Stimulated activated effector memory CD8-positive, alpha-beta T cell treated with anti-CD3 and anti-CD28 coated beads, Interleukin-12 subunit alpha, Interleukin-12 subunit beta, amount 100 ng/mL, for 72 hours (primary cell): ENCODE data around the gene OCIAD1.
A peak's percentile ranks its signal among the peaks of the same experiment; 100 is the strongest.

Experiments used
- ATAC-seq: fragments of 150-1000 bp; cut with Tn5 transposase; 2 replicates; pipeline ENCODE4 v1.10.0; 2021
- DNase-seq, 2 donors: peaks; one replicate each; pipeline ENCODE4 v3.0.0; 2021 to 2022; ENCODE audit warnings: low spot score in 2 of 2
- H3K27ac Mint-ChIP-seq: one replicate; pipeline ENCODE4 v1.8.0; 2022; ENCODE audit warnings: mild to moderate bottlenecking, mixed read lengths
- H3K36me3 Mint-ChIP-seq: one replicate; pipeline ENCODE4 v1.8.0; 2022; ENCODE audit warnings: mild to moderate bottlenecking, mixed read lengths
- H3K4me1 Mint-ChIP-seq: one replicate; pipeline ENCODE4 v1.8.0; 2022; ENCODE audit warnings: mixed read lengths
- H3K4me3 Mint-ChIP-seq: one replicate; pipeline ENCODE4 v1.8.0; 2022; ENCODE audit warnings: mild to moderate bottlenecking, mixed read lengths
- H3K9me3 Mint-ChIP-seq: one replicate; pipeline ENCODE4 v1.8.0; 2022; ENCODE audit warnings: mixed read lengths

Gene OCIAD1

GRCh38 chr4:48898733-48899431 lies 68.0 kb downstream of the OCIAD1 start:
- peaks cover 7% of the 10 kb centered on the region for H3K4me1 Mint-ChIP-seq
- DNase-seq (no peak), ATAC-seq (peak; percentile 71)
- no peaks in the 10 kb centered on the region for H3K9me3 Mint-ChIP-seq
- peaks cover 96% of the 10 kb centered on the region for H3K36me3 Mint-ChIP-seq
- H3K4me3 Mint-ChIP-seq: no peak overlapping the region
- H3K27ac Mint-ChIP-seq: peak overlapping the region; percentile 71

- Mint-ChIP-seq H3K36me3 (peaks cover 91% of the 10 kb centered on the region), H3K4me1 (peaks cover 7% of the 10 kb centered on the region), H3K4me3 (no peak overlapping the region), H3K9me3 (no peaks in the 10 kb centered on the region), H3K27ac (peak overlapping the region; percentile 71)
- ATAC-seq (no peak), DNase-seq (no peak)
Measured at GRCh38 chr4:48899432-48899749, 68.5 kb downstream of the OCIAD1 start.

GRCh38 chr4:48899950-48900349 lies 69.1 kb downstream of the OCIAD1 start:
- DNase-seq (no peak), ATAC-seq (no peak)
- Mint-ChIP-seq H3K9me3 (no peaks in the 10 kb centered on the region), H3K4me3 (no peak overlapping the region), H3K27ac (peak overlapping the region; percentile 71), H3K36me3 (peaks cover 86% of the 10 kb centered on the region), H3K4me1 (peaks cover 13% of the 10 kb centered on the region)

GRCh38 chr4:48901196-48901595 lies 70.3 kb downstream of the OCIAD1 start:
- Mint-ChIP-seq H3K27ac (no peak overlapping the region), H3K4me3 (no peak overlapping the region), H3K4me1 (peaks cover 24% of the 10 kb centered on the region), H3K9me3 (no peaks in the 10 kb centered on the region), H3K36me3 (peaks cover 74% of the 10 kb centered on the region)
- DNase-seq (no peak), ATAC-seq (no peak)

GRCh38 chr4:48902266-48902665 lies 71.4 kb downstream of the OCIAD1 start:
- Mint-ChIP-seq H3K4me3 (no peak overlapping the region), H3K36me3 (peaks cover 69% of the 10 kb centered on the region), H3K27ac (peak overlapping the region; percentile 49), H3K9me3 (no peaks in the 10 kb centered on the region), H3K4me1 (peaks cover 34% of the 10 kb centered on the region)
- no peak for DNase-seq
- ATAC-seq: no peak

- peaks cover 51% of the 10 kb centered on the region for H3K36me3 Mint-ChIP-seq
- no peak overlapping the region for H3K4me3 Mint-ChIP-seq
- H3K27ac Mint-ChIP-seq: no peak overlapping the region
- ATAC-seq (no peak), DNase-seq (no peak)
- H3K9me3 Mint-ChIP-seq: no peaks in the 10 kb centered on the region
- peaks cover 38% of the 10 kb centered on the region for H3K4me1 Mint-ChIP-seq
Measured at GRCh38 chr4:48904101-48904500, 73.2 kb downstream of the OCIAD1 start.

GRCh38 chr4:48904541-48905142 lies 73.8 kb downstream of the OCIAD1 start:
- DNase-seq: no peak
- Mint-ChIP-seq H3K9me3 (no peaks in the 10 kb centered on the region), H3K36me3 (peaks cover 45% of the 10 kb centered on the region), H3K27ac (peak overlapping the region; percentile 99), H3K4me3 (peak overlapping the region; percentile 94), H3K4me1 (peaks cover 37% of the 10 kb centered on the region)
- no peak for ATAC-seq

- H3K9me3 Mint-ChIP-seq: no peaks in the 10 kb centered on the region
- H3K27ac Mint-ChIP-seq: peak overlapping the region; percentile 99
- peaks cover 37% of the 10 kb centered on the region for H3K36me3 Mint-ChIP-seq
- peaks cover 40% of the 10 kb centered on the region for H3K4me1 Mint-ChIP-seq
- DNase-seq (no peak), ATAC-seq (no peak)
- peak overlapping the region; percentile 94 for H3K4me3 Mint-ChIP-seq
Measured at GRCh38 chr4:48905363-48906015, 74.6 kb downstream of the OCIAD1 start.

- H3K4me3 Mint-ChIP-seq: peak within 1 kb of the TSS; percentile 94
- H3K27ac Mint-ChIP-seq: peak within 1 kb of the TSS; percentile 99
- H3K9me3 Mint-ChIP-seq: no peaks in the 10 kb centered on the region
- peaks cover 27% of the 10 kb centered on the region for H3K36me3 Mint-ChIP-seq
- H3K4me1 Mint-ChIP-seq: peaks cover 40% of the 10 kb centered on the region
- DNase-seq (peak; percentile 54 to 87), ATAC-seq (peak; percentile 72)
Measured at GRCh38 chr4:48906206-48907173, 75.6 kb downstream of the OCIAD1 start, which contains the start of gene OCIAD2. Gene OCIAD2, minus strand, starts transcription at chr4:48906774. Its CDS starts 2,225 bp downstream, at chr4:48904549.

- Mint-ChIP-seq H3K27ac (peak overlapping the region; percentile 99), H3K9me3 (no peaks in the 10 kb centered on the region), H3K36me3 (peaks cover 14% of the 10 kb centered on the region), H3K4me1 (peaks cover 40% of the 10 kb centered on the region), H3K4me3 (no peak overlapping the region)
- DNase-seq: no peak
- no peak for ATAC-seq
Measured at GRCh38 chr4:48907706-48908477, 77.0 kb downstream of the OCIAD1 start.

- H3K4me3 Mint-ChIP-seq: no peak overlapping the region
- H3K36me3 Mint-ChIP-seq: peaks cover 6% of the 10 kb centered on the region
- no peak overlapping the region for H3K27ac Mint-ChIP-seq
- no peak for ATAC-seq
- DNase-seq: no peak
- no peaks in the 10 kb centered on the region for H3K9me3 Mint-ChIP-seq
- peaks cover 40% of the 10 kb centered on the region for H3K4me1 Mint-ChIP-seq
Measured at GRCh38 chr4:48908687-48909086, 77.8 kb downstream of the OCIAD1 start.

- DNase-seq: peak; percentile 30 to 68
- no peak overlapping the region for H3K27ac Mint-ChIP-seq
- ATAC-seq: peak; percentile 98
- H3K4me1 Mint-ChIP-seq: peaks cover 37% of the 10 kb centered on the region
- no peak overlapping the region for H3K4me3 Mint-ChIP-seq
- H3K9me3 Mint-ChIP-seq: no peaks in the 10 kb centered on the region
- H3K36me3 Mint-ChIP-seq: peaks cover 6% of the 10 kb centered on the region
Measured at GRCh38 chr4:48909697-48910096, 78.8 kb downstream of the OCIAD1 start.

- DNase-seq (no peak), ATAC-seq (no peak)
- peaks cover 29% of the 10 kb centered on the region for H3K4me1 Mint-ChIP-seq
- H3K36me3 Mint-ChIP-seq: peaks cover 6% of the 10 kb centered on the region
- no peak overlapping the region for H3K27ac Mint-ChIP-seq
- H3K9me3 Mint-ChIP-seq: no peaks in the 10 kb centered on the region
- no peak overlapping the region for H3K4me3 Mint-ChIP-seq
Measured at GRCh38 chr4:48910511-48910910, 79.6 kb downstream of the OCIAD1 start.
